Tibial nerve (tissue), 4 donors: Measurements from ENCODE around the gene IKBKE. TPM values are rescaled to one million over a fixed set of nuclear protein-coding genes. Genes with fewer than 3 reads are reported as not detected.

Source experiments
- DNase-seq, 2 donors: peaks; one replicate each; pipeline ENCODE4 v3.0.0-alpha.2; 2019; ENCODE audit warnings: low spot score in 2 of 2
- H3K27ac ChIP-seq, 4 donors: fragments of 200-600 bp; sonication (generic) in 3 of 4; one replicate each; pipeline ENCODE4 v1.5.1; 2017 to 2019; ENCODE audit warnings: mild to moderate bottlenecking in 1 of 4
- H3K27me3 ChIP-seq, 2 donors: fragments of 200-600 bp; sonication (generic) in 1 of 2; one replicate each; pipeline versions ENCODE4 v1.5.1 to v1.6.0; 2017 to 2019
- H3K36me3 ChIP-seq, 3 donors: fragments of 200-600 bp; sonication (generic); one replicate each; pipeline ENCODE4 v1.5.1; 2018 to 2019
- H3K4me1 ChIP-seq, 4 donors: fragments of 200-600 bp; sonication (generic) in 3 of 4; one replicate each; pipeline ENCODE4 v1.5.1; 2017 to 2019
- H3K4me3 ChIP-seq, 4 donors: fragments of 200-600 bp; sonication (generic) in 3 of 4; one replicate each; pipeline ENCODE4 v1.5.1; 2017 to 2019; ENCODE audit warnings: mild to moderate bottlenecking in 1 of 4, moderate library complexity in 1 of 4
- H3K9me3 ChIP-seq, 4 donors: fragments of 200-600 bp; sonication (generic) in 3 of 4; one replicate each; pipeline ENCODE4 v1.5.1; 2017 to 2019
- EP300 ChIP-seq, 2 donors: sonication (generic); formaldehyde crosslinking; IDR thresholded peaks; one replicate each; pipeline ENCODE4 v1.6.1; 2017; ENCODE audit warnings: antibody characterized with exemption in 2 of 2, mild to moderate bottlenecking in 1 of 2
- POLR2A ChIP-seq, 2 donors: fragments of 450-650 bp; IDR thresholded peaks; one replicate each; pipeline ENCODE4 v1.6.1; 2017; ENCODE audit warnings: antibody characterized with exemption in 2 of 2, mild to moderate bottlenecking in 2 of 2, moderate library complexity in 2 of 2
- WGBS, 2 donors: methylation state at CpG; one replicate each; pipeline ENCODE4 v1.1.5; 2018; 5-methylcytosine and 5-hydroxymethylcytosine counted together
- total RNA-seq, 4 donors: library from RNA; depleted of rRNA; stranded (reverse); fragments of >200 nt; gene quantifications; one replicate each; pipeline ENCODE4 v1.1.0, GENCODE V29; 2016
- TF ChIP-seq, protein P1 (sequence below), 5 experiments: fragments of 200-600 bp in 3 of 5; fragments of 450-650 bp in 2 of 5; sonication (generic) in 3 of 5; IDR thresholded peaks; one replicate each; pipeline ENCODE4 v1.5.1; 2016 to 2019; ENCODE audit warnings: antibody characterized with exemption in 5 of 5, mild to moderate bottlenecking in 3 of 5, moderate library complexity in 2 of 5

The IKBKE gene
- total RNA-seq, 4 donors from 2014 or later, result 1.5 to 18.0 (median 3.7) TPM

DNA sequence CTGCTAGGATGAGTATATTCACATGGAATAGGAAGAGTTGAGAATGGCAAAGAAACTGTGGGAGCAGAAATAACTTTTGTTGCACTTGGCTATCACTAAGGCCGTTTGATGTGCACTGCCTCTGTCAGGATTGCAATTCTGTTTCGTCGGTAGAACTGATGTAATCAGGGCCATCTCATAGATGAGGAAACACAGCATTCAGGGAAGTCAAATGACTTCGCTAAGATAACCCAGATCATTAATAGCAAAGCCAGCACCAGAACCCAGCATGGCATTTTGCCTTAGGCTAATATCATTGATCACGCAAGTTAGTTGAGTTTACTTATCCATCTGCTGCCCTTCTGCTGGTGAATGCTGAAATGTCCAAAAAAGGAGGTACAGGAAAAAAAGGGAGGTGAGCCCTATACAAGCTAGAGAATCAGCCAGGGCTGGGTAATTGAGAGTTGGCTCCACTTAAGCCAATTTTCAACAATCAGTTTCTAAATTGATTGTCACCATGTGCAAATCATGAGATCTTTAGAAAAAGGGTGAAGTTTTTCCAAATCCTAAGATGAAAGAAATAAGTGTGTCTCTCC, 44.6 kb downstream of the IKBKE start:
- DNase-seq, result peak in 1 of 2 donors; percentile 45
- WGBS, 2 donors, result 57 to 62% methylated on average over 5 of the region's 5 CpGs
- no peaks in the 10 kb centered on the region for H3K9me3 ChIP-seq
- H3K27ac ChIP-seq, result peak overlapping the region in 2 of 4 donors; percentile 78 to 82
- H3K4me1 ChIP-seq, result peaks cover 0 to 52% (median 11%) of the 10 kb centered on the region in 4 donors
- H3K36me3 ChIP-seq, result no peaks in the 10 kb centered on the region
- H3K27me3 ChIP-seq, result no peaks in the 10 kb centered on the region
- TF ChIP-seq EP300 (IDR thresholded peaks at IDR 0.05), result peak in 1 of 2 donors; percentile 77
- TF ChIP-seq, protein P1, sequence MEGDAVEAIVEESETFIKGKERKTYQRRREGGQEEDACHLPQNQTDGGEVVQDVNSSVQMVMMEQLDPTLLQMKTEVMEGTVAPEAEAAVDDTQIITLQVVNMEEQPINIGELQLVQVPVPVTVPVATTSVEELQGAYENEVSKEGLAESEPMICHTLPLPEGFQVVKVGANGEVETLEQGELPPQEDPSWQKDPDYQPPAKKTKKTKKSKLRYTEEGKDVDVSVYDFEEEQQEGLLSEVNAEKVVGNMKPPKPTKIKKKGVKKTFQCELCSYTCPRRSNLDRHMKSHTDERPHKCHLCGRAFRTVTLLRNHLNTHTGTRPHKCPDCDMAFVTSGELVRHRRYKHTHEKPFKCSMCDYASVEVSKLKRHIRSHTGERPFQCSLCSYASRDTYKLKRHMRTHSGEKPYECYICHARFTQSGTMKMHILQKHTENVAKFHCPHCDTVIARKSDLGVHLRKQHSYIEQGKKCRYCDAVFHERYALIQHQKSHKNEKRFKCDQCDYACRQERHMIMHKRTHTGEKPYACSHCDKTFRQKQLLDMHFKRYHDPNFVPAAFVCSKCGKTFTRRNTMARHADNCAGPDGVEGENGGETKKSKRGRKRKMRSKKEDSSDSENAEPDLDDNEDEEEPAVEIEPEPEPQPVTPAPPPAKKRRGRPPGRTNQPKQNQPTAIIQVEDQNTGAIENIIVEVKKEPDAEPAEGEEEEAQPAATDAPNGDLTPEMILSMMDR (IDR thresholded peaks at IDR 0.05), result no peak
- H3K4me3 ChIP-seq, result no peak overlapping the region

DNA sequence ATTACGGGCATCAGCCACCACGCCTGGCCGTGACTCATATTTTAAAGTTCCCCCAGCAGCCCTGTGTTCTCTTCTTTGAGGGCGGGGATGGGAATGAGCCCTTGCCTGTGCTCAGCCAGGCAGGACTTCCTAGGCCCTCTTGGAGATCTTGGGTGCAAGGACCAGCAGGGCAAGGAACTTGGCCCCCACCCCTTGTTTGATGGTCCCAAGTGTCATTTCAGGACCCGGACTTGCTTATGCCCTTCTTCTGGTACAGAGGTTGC, 46.4 kb downstream of the IKBKE start:
- no peak overlapping the region for H3K27ac ChIP-seq
- peaks cover 0 to 42% (median 11%) of the 10 kb centered on the region in 4 donors for H3K4me1 ChIP-seq
- no peak overlapping the region for H3K4me3 ChIP-seq
- no peaks in the 10 kb centered on the region for H3K9me3 ChIP-seq
- H3K36me3 ChIP-seq, result no peaks in the 10 kb centered on the region
- no peak for DNase-seq
- TF ChIP-seq, protein P1 (IDR thresholded peaks at IDR 0.05), result no peak
- TF ChIP-seq POLR2A (IDR thresholded peaks at IDR 0.05), result no peak
- no peak for TF ChIP-seq EP300 (IDR thresholded peaks at IDR 0.05)
- H3K27me3 ChIP-seq, result no peaks in the 10 kb centered on the region
- WGBS, 2 donors, result 73 to 75% methylated on average over 5 of the region's 5 CpGs

DNA sequence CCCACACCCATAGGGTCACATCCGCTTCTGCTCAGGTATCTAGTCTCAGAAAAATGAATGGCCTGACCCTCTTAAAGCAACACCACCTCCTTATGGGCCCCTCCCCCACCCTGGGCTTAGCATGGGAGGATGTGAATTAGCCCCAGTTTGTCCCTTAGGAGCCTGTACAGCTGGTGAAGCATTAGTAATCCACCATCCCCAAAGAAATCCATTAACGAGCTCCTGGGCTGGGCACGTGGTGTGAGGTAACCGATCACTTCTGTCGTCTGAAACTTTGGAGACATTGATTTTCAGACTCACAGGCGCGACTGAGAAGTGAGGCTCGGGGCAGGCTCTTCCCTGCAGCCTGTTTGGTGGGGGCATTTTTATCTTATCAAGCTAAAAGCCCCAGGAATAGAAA, 47.5 kb downstream of the IKBKE start:
- Histone ChIP-seq H3K27me3 (no peaks in the 10 kb centered on the region), H3K4me3 (no peak overlapping the region), H3K27ac (peak overlapping the region in 1 of 4 donors; percentile 12), H3K36me3 (no peaks in the 10 kb centered on the region), H3K4me1 (peaks cover 0 to 31% (median 11%) of the 10 kb centered on the region in 4 donors), H3K9me3 (no peaks in the 10 kb centered on the region)
- no peak for TF ChIP-seq POLR2A (IDR thresholded peaks at IDR 0.05)
- no peak for TF ChIP-seq EP300 (IDR thresholded peaks at IDR 0.05)
- TF ChIP-seq, protein P1 (IDR thresholded peaks at IDR 0.05), result no peak
- no peak for DNase-seq
- WGBS, 2 donors, result 88 to 91% methylated on average over 8 of the region's 8 CpGs

DNA sequence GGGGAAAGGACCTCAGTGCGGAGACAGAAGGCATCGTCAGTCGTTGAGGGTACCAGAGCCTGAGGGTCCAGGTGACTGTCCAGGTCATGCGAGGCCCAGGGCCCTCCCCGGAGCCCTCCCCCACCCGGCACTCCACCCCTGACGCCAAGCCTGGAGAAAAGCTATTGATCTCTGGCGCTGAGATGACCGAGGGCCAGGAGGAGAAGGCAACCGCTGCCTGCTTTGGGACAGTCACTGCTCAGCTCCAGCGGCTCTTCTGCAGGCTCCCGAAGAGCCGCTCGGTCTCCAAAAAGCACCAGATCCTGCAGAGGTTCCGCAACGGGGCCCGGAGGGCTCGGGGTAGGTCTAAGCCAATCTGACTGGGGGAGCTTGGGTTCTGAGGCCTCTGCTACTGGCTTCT, 47.9 kb downstream of the IKBKE start:
- Histone ChIP-seq H3K9me3 (no peaks in the 10 kb centered on the region), H3K4me3 (no peak overlapping the region), H3K27me3 (no peaks in the 10 kb centered on the region), H3K27ac (no peak overlapping the region), H3K4me1 (peaks cover 0 to 26% (median 9%) of the 10 kb centered on the region in 4 donors), H3K36me3 (no peaks in the 10 kb centered on the region)
- WGBS, 2 donors, result 86% methylated on average over 15 to 17 of the region's 18 CpGs
- TF ChIP-seq, protein P1 (IDR thresholded peaks at IDR 0.05), result no peak
- TF ChIP-seq EP300 (IDR thresholded peaks at IDR 0.05) (no peak), POLR2A (IDR thresholded peaks at IDR 0.05) (no peak)
- no peak for DNase-seq

DNA sequence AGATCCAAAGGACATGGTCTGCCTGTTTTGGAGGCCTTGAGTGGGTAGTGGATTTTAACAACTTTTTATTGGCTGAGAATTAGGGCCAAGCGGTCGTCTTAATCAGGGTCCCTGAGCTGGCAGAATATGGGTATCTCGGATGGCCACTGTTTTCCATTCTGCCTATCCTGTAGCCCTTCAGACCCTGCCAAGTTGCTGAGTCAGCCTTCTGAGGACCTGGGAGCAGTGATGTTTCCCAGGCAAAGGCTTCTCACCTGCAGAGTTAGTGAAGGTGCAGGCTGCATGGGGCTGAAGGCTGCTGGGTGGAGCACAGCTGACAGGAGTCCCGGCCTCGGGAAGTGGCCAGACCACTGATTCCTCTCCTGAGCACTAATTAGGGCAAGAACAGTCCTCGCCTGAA, 48.5 kb downstream of the IKBKE start:
- peaks cover 0 to 24% (median 7%) of the 10 kb centered on the region in 4 donors for H3K4me1 ChIP-seq
- DNase-seq, result no peak
- WGBS, 2 donors, result 88 to 94% methylated on average over 6 of the region's 6 CpGs
- TF ChIP-seq, protein P1 (IDR thresholded peaks at IDR 0.05), result no peak
- TF ChIP-seq EP300 (IDR thresholded peaks at IDR 0.05), result no peak
- no peak for TF ChIP-seq POLR2A (IDR thresholded peaks at IDR 0.05)
- no peaks in the 10 kb centered on the region for H3K9me3 ChIP-seq
- H3K27ac ChIP-seq, result no peak overlapping the region
- no peaks in the 10 kb centered on the region for H3K36me3 ChIP-seq
- no peak overlapping the region for H3K4me3 ChIP-seq
- no peaks in the 10 kb centered on the region for H3K27me3 ChIP-seq
